ENCODE data around the gene TRAK1.
A peak's percentile ranks its signal among the peaks of the same experiment; 100 is the strongest.

The TRAK1 gene

GRCh38 chr3:42079701-42080452 is 11.3 kb upstream of the TRAK1 start:
- no peak for FAIRE-seq

DNA sequence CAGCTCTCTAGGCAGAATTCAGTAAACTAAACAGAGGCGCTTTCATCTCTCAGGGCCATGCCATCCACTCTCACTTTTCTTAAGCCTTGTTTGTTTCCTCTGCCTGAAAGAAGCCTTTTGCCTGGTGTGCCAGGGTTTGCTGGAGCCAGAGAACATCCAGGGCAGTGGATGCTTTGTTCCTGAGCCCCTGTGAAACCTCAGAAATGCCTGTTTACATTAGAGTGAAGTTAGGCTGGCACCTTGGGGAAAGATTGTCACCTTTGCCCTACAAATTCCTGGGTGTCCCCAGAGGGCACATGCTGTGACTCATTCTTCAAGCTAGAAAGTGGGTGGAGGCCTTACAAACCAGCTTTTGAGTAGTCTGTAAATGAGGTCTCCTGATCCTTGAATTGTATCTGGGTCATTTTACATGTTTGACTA is 10.7 kb upstream of the TRAK1 start:
- peak; percentile 61 for DNase-seq (ENCODE audit: insufficient read length, low spot score)
- FAIRE-seq = peak; percentile 95
- TF ChIP-seq POLR2A (IDR thresholded peaks at IDR 0.05; ENCODE audit: low read depth, low read length) = no peak

More at GRCh38 chr3:42079701-42080452, 11.3 kb upstream of the TRAK1 start:
- no peak for TF ChIP-seq POLR2A (IDR thresholded peaks at IDR 0.05; ENCODE audit: low read depth, low read length)
- no peak for DNase-seq (ENCODE audit: insufficient read length, low spot score)

GRCh38 chr3:42081838-42082473 is 9.2 kb upstream of the TRAK1 start:
- FAIRE-seq = no peak
- no peak for TF ChIP-seq POLR2A (IDR thresholded peaks at IDR 0.05; ENCODE audit: low read depth, low read length)
- DNase-seq (ENCODE audit: insufficient read length, low spot score) = no peak

- no peak for DNase-seq (ENCODE audit: insufficient read length, low spot score)
- TF ChIP-seq POLR2A (IDR thresholded peaks at IDR 0.05; ENCODE audit: low read depth, low read length) = no peak
- no peak for FAIRE-seq
These were observed 6.6 kb upstream of the TRAK1 start for GRCh38 chr3:42084586-42084985.

- no peak for TF ChIP-seq POLR2A (IDR thresholded peaks at IDR 0.05; ENCODE audit: low read depth, low read length)
- DNase-seq (ENCODE audit: insufficient read length, low spot score) = no peak
- FAIRE-seq = no peak
These were observed 5.3 kb upstream of the TRAK1 start for GRCh38 chr3:42085641-42086376.

- no peak for FAIRE-seq
- DNase-seq (ENCODE audit: insufficient read length, low spot score) = no peak
- TF ChIP-seq POLR2A (IDR thresholded peaks at IDR 0.05; ENCODE audit: low read depth, low read length) = no peak
These were observed 2.2 kb upstream of the TRAK1 start for GRCh38 chr3:42088803-42089530.

DNA sequence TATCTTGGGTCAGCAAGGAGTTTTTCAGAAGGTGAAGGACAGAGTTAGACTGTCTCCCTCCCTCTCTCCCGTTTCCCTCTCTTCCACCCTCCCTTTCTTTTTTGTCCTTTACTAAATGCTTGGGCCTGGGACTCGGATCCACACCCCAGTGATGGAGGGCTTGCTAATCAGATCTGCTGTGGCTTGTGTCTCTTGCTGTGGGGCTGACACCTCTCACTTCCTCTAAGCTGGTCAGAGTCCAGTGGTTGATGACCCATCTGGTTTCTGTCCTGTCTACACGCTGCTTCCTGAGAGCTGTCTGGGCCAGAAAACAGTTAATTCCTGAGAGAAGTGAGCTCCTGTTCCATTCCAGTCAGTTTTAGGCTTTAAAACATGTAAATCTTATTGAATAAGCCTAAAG is 849 bp downstream of the TRAK1 start:
- FAIRE-seq = no peak
- no peak for TF ChIP-seq POLR2A (IDR thresholded peaks at IDR 0.05; ENCODE audit: low read depth, low read length)
- no peak for DNase-seq (ENCODE audit: insufficient read length, low spot score)

- TF ChIP-seq POLR2A (IDR thresholded peaks at IDR 0.05; ENCODE audit: low read depth, low read length) = no peak
- no peak for DNase-seq (ENCODE audit: insufficient read length, low spot score)
- no peak for FAIRE-seq
These were observed 3.0 kb downstream of the TRAK1 start for GRCh38 chr3:42094128-42094527.

DNA sequence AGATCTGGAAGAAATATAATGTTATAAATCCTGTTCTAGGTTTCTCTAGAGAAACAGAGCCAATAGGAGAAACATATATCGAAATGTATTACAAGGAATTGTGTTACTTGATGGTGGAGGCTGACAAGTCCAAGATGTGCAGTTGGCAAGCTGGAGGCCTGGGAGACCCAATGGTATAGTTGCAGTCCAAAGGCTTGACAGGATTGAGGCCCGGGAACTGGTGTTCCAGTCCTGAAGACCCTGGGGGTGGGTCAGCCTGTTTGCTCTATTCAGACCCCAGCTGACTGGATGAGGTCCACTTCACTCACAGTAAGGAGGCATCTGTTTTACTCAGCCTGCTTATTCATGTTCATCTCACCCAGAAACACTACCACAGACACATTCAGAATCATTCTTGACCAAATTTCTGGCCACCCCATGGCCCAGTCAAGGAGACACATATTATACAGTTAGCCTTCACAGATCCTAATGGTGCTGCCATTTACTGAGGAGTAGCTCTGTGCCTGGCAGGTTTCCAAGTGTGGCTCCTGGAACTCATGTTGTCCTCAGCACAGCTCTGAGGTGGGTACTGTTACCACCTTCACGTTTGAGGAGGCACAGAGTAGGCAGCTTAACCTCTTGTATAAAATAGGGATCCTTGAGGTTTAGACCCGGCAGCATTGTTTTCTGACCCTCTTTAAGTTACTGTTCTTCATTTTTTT is 3.7 kb downstream of the TRAK1 start:
- FAIRE-seq = no peak
- TF ChIP-seq POLR2A (IDR thresholded peaks at IDR 0.05; ENCODE audit: low read depth, low read length) = no peak

GRCh38 chr3:42095540-42095939 is 4.4 kb downstream of the TRAK1 start:
- no peak for FAIRE-seq
- no peak for DNase-seq (ENCODE audit: insufficient read length, low spot score)
- TF ChIP-seq POLR2A (IDR thresholded peaks at IDR 0.05; ENCODE audit: low read depth, low read length) = no peak

More for the DNA sequence above, 3.7 kb downstream of the TRAK1 start:
- no peak for DNase-seq (ENCODE audit: insufficient read length, low spot score)

GRCh38 chr3:42096796-42097565 is 5.8 kb downstream of the TRAK1 start:
- DNase-seq (ENCODE audit: insufficient read length, low spot score) = no peak
- no peak for FAIRE-seq
- no peak for TF ChIP-seq POLR2A (IDR thresholded peaks at IDR 0.05; ENCODE audit: low read depth, low read length)

GRCh38 chr3:42097566-42097946 is 6.4 kb downstream of the TRAK1 start:
- FAIRE-seq (no peak), DNase-seq (ENCODE audit: insufficient read length, low spot score) (no peak)
- TF ChIP-seq POLR2A (IDR thresholded peaks at IDR 0.05; ENCODE audit: low read depth, low read length) = no peak

DNA sequence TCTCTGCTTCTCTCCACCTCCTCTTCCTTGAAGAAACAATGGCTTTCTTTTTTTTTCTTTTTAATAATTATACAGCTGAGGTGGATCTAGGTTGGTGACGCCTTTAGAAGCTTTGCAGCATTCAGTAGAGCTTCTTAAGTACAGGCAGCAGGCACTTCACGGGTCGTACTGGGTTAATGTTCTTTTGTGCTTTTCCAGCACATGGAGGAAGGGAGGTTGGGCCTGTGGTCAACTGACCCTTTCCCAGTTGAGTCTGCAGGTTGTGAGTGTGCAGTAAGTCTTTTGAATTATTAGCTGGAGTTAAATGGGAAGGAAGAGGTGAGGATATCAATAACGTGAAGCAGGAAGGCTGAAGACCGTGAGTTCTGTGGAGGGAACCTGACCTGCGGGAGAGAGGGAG is 7.0 kb downstream of the TRAK1 start:
- DNase-seq (ENCODE audit: insufficient read length, low spot score) (no peak), FAIRE-seq (no peak)
- no peak for TF ChIP-seq POLR2A (IDR thresholded peaks at IDR 0.05; ENCODE audit: low read depth, low read length)
